Measurements from ENCODE around the gene CSTF1.

CSTF1 gene

GRCh38 chr20:56422824-56423189 lies 30.4 kb downstream of the CSTF1 start:
- no peak for ATAC-seq
- no peak for TF ChIP-seq PATZ1 (CRISPR knock-in tag; IDR thresholded peaks at IDR 0.05; ENCODE audit: borderline replicate concordance)
- TF ChIP-seq ISL1 (CRISPR knock-in tag; IDR thresholded peaks at IDR 0.05) = no peak
- TF ChIP-seq ZNF70 (CRISPR knock-in tag; IDR thresholded peaks at IDR 0.05) = no peak
- TF ChIP-seq ZFP3 (CRISPR knock-in tag; IDR thresholded peaks at IDR 0.05) = no peak

- TF ChIP-seq OSR1 (CRISPR knock-in tag; IDR thresholded peaks at IDR 0.05) = no peak
- TF ChIP-seq GLIS3 (CRISPR knock-in tag; IDR thresholded peaks at IDR 0.05) = no peak
- no peak for TF ChIP-seq RARB (CRISPR knock-in tag; IDR thresholded peaks at IDR 0.05)
- no peak for TF ChIP-seq TCF4 (CRISPR knock-in tag; IDR thresholded peaks at IDR 0.05; ENCODE audit: borderline replicate concordance)
- TF ChIP-seq, protein P1, sequence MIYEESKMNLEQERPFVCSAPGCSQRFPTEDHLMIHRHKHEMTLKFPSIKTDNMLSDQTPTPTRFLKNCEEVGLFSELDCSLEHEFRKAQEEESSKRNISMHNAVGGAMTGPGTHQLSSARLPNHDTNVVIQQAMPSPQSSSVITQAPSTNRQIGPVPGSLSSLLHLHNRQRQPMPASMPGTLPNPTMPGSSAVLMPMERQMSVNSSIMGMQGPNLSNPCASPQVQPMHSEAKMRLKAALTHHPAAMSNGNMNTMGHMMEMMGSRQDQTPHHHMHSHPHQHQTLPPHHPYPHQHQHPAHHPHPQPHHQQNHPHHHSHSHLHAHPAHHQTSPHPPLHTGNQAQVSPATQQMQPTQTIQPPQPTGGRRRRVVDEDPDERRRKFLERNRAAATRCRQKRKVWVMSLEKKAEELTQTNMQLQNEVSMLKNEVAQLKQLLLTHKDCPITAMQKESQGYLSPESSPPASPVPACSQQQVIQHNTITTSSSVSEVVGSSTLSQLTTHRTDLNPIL (CRISPR knock-in tag; IDR thresholded peaks at IDR 0.05; ENCODE audit: low read depth) = no peak
- no peak for TF ChIP-seq CSDC2 (CRISPR knock-in tag; IDR thresholded peaks at IDR 0.05)
These were observed 30.8 kb downstream of the CSTF1 start for GRCh38 chr20:56423211-56423610.

GRCh38 chr20:56423886-56424285 lies 31.4 kb downstream of the CSTF1 start:
- TF ChIP-seq ZFP30 (CRISPR knock-in tag; IDR thresholded peaks at IDR 0.05) (no peak), GLIS3 (CRISPR knock-in tag; IDR thresholded peaks at IDR 0.05) (no peak), ZNF8 (CRISPR knock-in tag; IDR thresholded peaks at IDR 0.05) (no peak), PPARA (CRISPR knock-in tag; IDR thresholded peaks at IDR 0.05; ENCODE audit: borderline replicate concordance) (no peak), OSR1 (CRISPR knock-in tag; IDR thresholded peaks at IDR 0.05) (no peak), ZC3H10 (CRISPR knock-in tag; IDR thresholded peaks at IDR 0.05) (no peak), ZFP3 (CRISPR knock-in tag; IDR thresholded peaks at IDR 0.05) (no peak), TCF4 (CRISPR knock-in tag; IDR thresholded peaks at IDR 0.05; ENCODE audit: borderline replicate concordance) (no peak), TOX (CRISPR knock-in tag; IDR thresholded peaks at IDR 0.05; ENCODE audit: borderline replicate concordance) (no peak)
- TF ChIP-seq, protein P1 (CRISPR knock-in tag; IDR thresholded peaks at IDR 0.05; ENCODE audit: low read depth) = no peak
- ATAC-seq = no peak

More at GRCh38 chr20:56423211-56423610, 30.8 kb downstream of the CSTF1 start:
- ATAC-seq = no peak

GRCh38 chr20:56424931-56425330 lies 32.5 kb downstream of the CSTF1 start:
- ATAC-seq = no peak
- no peak for TF ChIP-seq BACH2 (CRISPR knock-in tag; IDR thresholded peaks at IDR 0.05; ENCODE audit: borderline replicate concordance)
- TF ChIP-seq ZFP30 (CRISPR knock-in tag; IDR thresholded peaks at IDR 0.05) = no peak
- no peak for TF ChIP-seq SNAI2 (CRISPR knock-in tag; IDR thresholded peaks at IDR 0.05)
- TF ChIP-seq CSDC2 (CRISPR knock-in tag; IDR thresholded peaks at IDR 0.05) = no peak
- TF ChIP-seq ZNF8 (CRISPR knock-in tag; IDR thresholded peaks at IDR 0.05) = no peak
- TF ChIP-seq RARB (CRISPR knock-in tag; IDR thresholded peaks at IDR 0.05) = no peak

GRCh38 chr20:56426026-56426425 lies 33.6 kb downstream of the CSTF1 start:
- no peak for TF ChIP-seq PATZ1 (CRISPR knock-in tag; IDR thresholded peaks at IDR 0.05; ENCODE audit: borderline replicate concordance)
- no peak for TF ChIP-seq PPARA (CRISPR knock-in tag; IDR thresholded peaks at IDR 0.05; ENCODE audit: borderline replicate concordance)
- TF ChIP-seq, protein P1 (CRISPR knock-in tag; IDR thresholded peaks at IDR 0.05; ENCODE audit: low read depth) = no peak
- TF ChIP-seq BACH2 (CRISPR knock-in tag; IDR thresholded peaks at IDR 0.05; ENCODE audit: borderline replicate concordance) = no peak
- no peak for TF ChIP-seq GLIS3 (CRISPR knock-in tag; IDR thresholded peaks at IDR 0.05)
- TF ChIP-seq ZC3H10 (CRISPR knock-in tag; IDR thresholded peaks at IDR 0.05) = no peak
- ATAC-seq = no peak
